Medulla oblongata (tissue), 1 donor: Measurements from ENCODE around the gene ZBTB39.
"Not testable (repeated sequence)": the region's sequence is repeated elsewhere in the genome, so short reads cannot be mapped to it uniquely, and the experiment has no call there.

ENCODE experiments used
- DNase-seq: peaks from one replicate; pipeline ENCODE4 v3.0.0-alpha.2; 2015; ENCODE audit errors: extremely low spot score

The ZBTB39 gene

GRCh38 chr12:56980268-56980667, 26.1 kb downstream of the ZBTB39 start:
- no peak for DNase-seq

- DNase-seq, result no peak
Measured at GRCh38 chr12:56979628-56980027, 26.7 kb downstream of the ZBTB39 start.

GRCh38 chr12:56978397-56979138, 27.8 kb downstream of the ZBTB39 start:
- DNase-seq, result no peak

DNA sequence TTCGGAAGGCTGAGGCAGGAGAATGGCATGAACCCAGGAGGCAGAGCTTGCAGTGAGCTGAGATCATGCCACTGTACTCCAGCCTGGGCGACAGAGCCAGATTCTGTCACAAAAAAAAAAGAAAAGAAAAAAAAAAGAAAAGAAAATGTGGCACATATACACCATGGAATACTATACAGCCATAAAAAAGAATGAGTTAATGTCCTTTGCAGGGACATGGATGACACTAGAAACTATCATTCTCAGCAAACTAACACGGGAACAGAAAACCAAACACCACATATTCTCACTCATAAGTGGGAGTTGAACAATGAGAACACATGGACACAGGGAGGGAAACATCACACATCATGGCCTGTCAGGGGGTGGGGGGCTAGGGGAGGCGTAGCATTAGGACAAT, 29.0 kb downstream of the ZBTB39 start:
- not testable (repeated sequence) for DNase-seq

DNA sequence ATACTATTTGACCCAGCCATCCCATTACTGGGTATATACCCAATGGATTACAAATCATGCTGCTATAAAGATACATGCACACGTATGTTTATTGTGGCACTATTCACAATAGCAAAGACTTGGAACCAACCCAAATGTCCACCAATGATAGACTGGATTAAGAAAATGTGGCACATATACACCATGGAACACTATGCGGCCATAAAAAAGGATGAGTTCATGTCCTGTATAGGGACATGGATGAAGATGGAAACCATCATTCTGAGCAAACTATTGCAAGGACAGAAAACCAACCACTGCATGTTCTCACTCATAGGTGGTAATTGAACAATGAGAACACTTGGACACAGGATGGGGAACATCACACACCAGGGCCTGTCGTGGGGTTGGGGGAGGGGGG, 32.1 kb downstream of the ZBTB39 start:
- not testable (repeated sequence) for DNase-seq

DNA sequence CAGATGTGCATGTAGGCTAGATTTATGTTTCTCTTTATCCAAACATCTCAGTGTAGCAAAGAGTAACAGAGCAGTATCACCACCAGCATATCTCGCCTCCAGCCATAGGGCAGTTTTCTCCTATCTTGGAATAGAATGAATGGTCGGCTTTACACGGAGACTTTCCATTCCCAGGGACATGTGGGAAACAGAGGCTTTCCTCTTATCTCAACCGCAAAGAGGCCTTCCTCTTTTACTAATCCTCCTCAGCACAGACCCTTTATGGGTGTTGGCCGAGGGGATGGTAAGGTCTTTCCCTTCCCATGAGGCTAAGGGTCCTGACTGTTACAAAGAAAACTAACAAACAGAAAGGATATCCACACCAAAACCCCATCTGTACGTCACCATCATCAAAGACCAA, 37.4 kb downstream of the ZBTB39 start:
- not testable (repeated sequence) for DNase-seq

DNA sequence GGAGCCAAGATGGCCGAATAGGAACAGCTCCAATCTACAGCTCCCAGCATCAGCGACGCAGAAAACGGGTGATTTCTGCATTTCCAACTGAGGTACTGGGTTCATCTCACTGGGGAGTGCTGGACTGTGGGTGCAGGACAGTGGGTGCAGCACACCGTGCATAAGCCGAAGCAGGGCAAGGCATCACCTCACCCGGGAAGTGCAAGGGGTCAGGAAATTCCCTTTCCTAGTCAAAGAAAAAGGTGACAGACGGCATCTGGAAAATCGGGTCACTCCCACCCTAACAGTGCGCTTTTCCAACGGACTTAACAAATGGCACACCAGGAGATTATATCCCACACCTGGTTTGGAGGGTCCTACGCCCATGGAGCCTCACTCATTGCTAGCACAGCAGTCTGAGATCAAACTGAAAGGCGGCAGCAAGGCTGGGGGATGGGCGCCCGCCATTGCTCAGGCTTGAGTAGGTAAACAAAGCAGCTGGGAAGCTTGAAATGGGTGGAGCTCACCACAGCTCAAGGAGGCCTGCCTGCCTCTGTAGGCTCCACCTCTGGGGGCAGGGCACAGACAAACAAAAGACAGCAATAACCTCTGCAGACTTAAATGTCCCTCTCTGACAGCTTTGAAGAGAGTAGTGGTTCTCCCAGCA, 40.2 kb downstream of the ZBTB39 start:
- not testable (repeated sequence) for DNase-seq

DNA sequence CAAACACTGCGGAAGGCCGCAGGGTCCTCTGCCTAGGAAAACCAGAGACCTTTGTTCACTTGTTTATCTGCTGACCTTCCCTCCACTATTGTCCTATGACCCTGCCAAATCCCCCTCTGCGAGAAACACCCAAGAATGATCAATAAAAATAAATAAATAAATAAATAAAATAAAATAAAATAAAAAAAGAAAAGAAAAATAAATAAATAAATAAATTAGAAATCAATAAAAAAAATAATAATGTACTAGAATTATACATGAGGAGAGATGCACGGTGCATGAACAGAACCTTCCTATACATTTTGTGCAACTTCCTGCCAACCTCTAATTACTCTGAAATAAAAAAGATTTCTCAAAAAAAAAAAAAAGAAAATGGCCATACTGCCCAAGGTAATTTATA, 41.2 kb downstream of the ZBTB39 start:
- not testable (repeated sequence) for DNase-seq

- DNase-seq, result not testable (repeated sequence)
Measured at GRCh38 chr12:56963557-56963956, 42.8 kb downstream of the ZBTB39 start.

- not testable (repeated sequence) for DNase-seq
Measured at GRCh38 chr12:56962247-56962646, 44.1 kb downstream of the ZBTB39 start.

DNA sequence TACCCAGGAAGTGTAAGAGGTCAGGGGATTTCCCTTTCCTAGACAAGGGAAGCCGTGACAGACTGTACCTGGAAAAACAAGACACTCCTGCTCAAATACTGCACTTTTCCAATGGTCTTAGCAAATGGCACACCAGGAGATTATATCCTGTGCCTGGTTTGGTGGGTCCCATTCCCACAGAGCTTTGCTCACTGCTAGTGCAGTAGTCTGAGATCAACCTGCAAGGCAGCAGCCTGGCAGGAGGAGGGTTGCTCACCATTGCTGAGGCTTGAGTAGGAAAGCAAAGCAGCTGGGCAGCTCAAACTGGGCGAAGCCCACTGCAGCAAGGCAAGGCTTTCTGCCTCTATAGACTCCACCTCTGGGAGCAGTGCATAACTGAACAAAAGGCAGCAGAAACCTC, 47.9 kb downstream of the ZBTB39 start:
- DNase-seq, result no peak

DNA sequence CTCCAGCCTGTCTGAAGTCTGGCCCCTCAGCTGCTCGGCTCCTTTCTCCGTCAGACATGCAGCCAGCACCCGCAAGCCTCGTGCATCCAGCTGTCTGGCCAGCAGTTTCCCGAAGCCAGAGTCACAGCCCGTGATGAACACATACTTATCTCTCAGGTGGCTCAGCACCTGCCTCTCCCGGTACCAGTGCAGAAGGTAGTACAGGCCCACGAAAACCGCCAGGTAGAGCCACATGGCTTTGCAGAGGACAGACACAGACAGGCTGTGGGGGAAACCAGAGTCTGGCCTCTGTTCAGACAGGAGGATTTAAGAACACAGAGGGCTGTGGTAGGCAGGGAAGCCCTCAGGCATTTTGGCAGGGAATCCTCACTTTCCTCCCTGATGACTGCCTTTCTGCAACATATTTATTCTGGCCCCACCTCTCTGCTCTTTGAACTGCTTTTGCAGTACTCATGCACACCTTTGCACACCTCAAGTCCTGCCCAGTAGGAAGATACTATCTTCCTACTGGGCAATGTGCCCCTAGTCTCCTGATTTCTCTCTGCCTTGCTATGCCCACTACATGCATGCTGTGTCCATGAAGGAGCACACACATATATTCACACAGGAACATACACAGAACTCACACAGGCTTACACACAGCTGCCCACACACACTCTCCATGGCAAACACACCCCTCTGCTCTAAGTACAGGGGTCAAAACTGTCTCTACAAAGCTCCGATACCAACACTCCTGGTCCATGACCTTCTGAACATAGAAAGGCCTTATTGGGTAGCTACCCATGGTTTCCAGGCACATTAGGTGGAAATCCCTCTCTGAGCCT, 48.9 kb downstream of the ZBTB39 start, which contains the start of gene RDH16:
Gene RDH16, minus strand, starts transcription at position 380 of the 824 bp plus-strand sequence. Its CDS starts 146 bp downstream, at position 234.
- DNase-seq, result no peak

- no peak for DNase-seq
Measured at GRCh38 chr12:56955631-56956256, 50.6 kb downstream of the ZBTB39 start.

DNA sequence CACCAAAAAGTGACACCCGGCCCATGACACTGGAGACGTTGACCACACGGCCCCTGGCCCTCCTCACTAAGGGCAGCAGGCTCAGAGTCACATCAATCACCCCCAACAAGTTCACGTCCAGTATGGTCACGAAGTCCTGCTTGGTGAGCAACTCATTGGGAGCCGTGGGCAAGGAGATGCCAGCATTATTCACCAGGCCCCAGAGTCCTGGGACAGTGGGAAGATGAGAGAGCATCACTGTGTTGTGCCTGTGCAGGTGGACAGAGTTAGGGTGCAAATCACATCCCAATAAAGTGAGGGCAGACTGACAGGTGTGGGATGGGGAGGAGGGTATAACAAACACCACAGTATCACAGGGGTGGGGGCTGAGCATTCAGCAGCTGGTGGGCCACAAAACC, 51.4 kb downstream of the ZBTB39 start:
- no peak for DNase-seq

DNA sequence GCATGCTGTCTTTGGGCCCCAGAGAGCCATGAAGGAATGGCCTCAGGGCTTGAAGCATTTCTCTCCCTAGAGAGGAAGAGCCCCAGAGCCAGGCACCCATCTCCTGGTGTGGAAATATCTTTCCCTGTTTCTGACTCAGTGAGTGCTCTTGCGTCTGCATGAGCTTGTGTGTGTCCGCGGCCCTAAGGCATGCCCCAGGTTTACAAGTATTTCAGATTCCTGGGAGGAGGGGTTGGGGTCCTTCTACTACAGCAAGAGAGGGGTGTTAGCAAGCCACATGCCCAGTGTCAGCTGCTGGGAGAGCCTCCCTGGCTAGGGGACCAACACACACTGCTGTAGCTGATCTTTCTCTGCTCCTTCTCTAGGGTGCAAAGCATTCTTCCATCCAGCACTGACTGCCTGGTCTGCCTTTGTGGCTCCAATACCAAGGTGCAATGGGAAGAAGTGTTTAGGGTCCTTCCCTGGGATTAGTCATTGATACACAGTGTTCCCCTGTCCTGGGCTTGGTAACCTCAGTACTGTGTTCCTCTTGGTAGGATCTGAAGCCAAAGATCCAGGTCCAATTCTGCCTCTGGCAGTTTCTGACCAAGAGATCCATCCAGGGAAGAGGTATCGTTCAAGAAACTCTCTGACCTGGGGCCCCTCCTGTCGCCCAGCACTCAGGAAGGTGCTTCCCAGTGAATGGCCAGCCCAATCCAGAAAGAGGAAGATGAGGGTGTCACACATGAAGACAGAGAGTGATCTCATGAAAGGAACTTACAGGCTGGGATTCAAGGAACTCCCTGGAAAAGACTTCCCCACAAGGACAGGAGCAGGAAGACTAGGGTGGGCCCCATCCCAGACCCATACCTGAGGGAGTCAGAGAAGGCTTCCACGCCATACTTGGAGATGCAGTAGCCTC, 52.0 kb downstream of the ZBTB39 start:
- DNase-seq, result no peak

- no peak for DNase-seq
Measured at GRCh38 chr12:56953314-56953713, 53.0 kb downstream of the ZBTB39 start.

GRCh38 chr12:56951582-56952339, 54.6 kb downstream of the ZBTB39 start:
- DNase-seq, result no peak

- no peak for DNase-seq
Measured at GRCh38 chr12:56948881-56949280, 57.5 kb downstream of the ZBTB39 start.
